Neuronal stem cell (in vitro differentiated cells): Measurements from ENCODE around the gene EXOC3L4.

Experiments
- DNase-seq: peaks from one replicate; pipeline ENCODE4 v3.0.0-alpha.2; 2013; ENCODE audit warnings: low spot score
- H2AFZ ChIP-seq: one replicate; pipeline ENCODE4 v1.6.1; 2013; ENCODE audit warnings: mild to moderate bottlenecking, low read length, inconsistent platforms
- H2AK5ac ChIP-seq: 2 replicates; pipeline ENCODE4 v1.6.1; 2013; ENCODE audit warnings: low read depth, mild to moderate bottlenecking, inconsistent platforms, low read length, moderate library complexity, mixed read lengths
- H2BK120ac ChIP-seq: 2 replicates; pipeline ENCODE4 v1.6.1; 2013; ENCODE audit warnings: low read depth, mild to moderate bottlenecking, inconsistent platforms, low read length, moderate library complexity, mixed read lengths
- H2BK12ac ChIP-seq: one replicate; pipeline ENCODE4 v1.6.1; 2013; ENCODE audit warnings: low read length, inconsistent platforms
- H2BK15ac ChIP-seq: 2 replicates; pipeline ENCODE4 v1.6.1; 2013; ENCODE audit warnings: mild to moderate bottlenecking, low read length, inconsistent platforms, mixed read lengths
- H2BK5ac ChIP-seq: one replicate; pipeline ENCODE4 v1.6.1; 2013; ENCODE audit warnings: inconsistent platforms, mild to moderate bottlenecking, low read length, moderate library complexity
- H3K14ac ChIP-seq: one replicate; pipeline ENCODE4 v1.6.1; 2013; ENCODE audit warnings: low read length, inconsistent platforms
- H3K18ac ChIP-seq: 2 replicates; pipeline ENCODE4 v1.6.1; 2013; ENCODE audit warnings: low read length, inconsistent platforms
- H3K23ac ChIP-seq: 2 replicates; pipeline ENCODE4 v1.6.1; 2013; ENCODE audit warnings: low read depth, mild to moderate bottlenecking, mixed read lengths, low read length, inconsistent platforms; ENCODE audit not compliant: poor library complexity
- H3K27ac ChIP-seq: replicated peaks from 3 replicates; pipeline ENCODE4 v1.5.1; 2013; ENCODE audit warnings: low read length, inconsistent platforms
- H3K27me3 ChIP-seq, 3 experiments: 2 replicates each; pipeline ENCODE4 v1.6.1; 2013; ENCODE audit warnings: low read length in 3 of 3, mild to moderate bottlenecking in 2 of 3, inconsistent platforms in 1 of 3, low read depth in 1 of 3, mixed read lengths in 1 of 3, moderate library complexity in 1 of 3; ENCODE audit not compliant: control insufficient read depth in 3 of 3, insufficient read depth in 3 of 3
- H3K36me3 ChIP-seq, 2 donors: replicated peaks in 1 of 2; 2 replicates each; pipeline ENCODE4 v1.6.1; 2013; ENCODE audit warnings: low read length in 2 of 2; ENCODE audit not compliant: control insufficient read depth in 2 of 2, insufficient read depth in 2 of 2
- H3K4ac ChIP-seq: 2 replicates; pipeline ENCODE4 v1.6.1; 2013; ENCODE audit warnings: inconsistent platforms, mild to moderate bottlenecking, low read length, moderate library complexity
- H3K4me1 ChIP-seq, 2 donors: 1 replicate in 1 of 2; 2 replicates in 1 of 2; pipeline ENCODE4 v1.6.1; 2013; ENCODE audit warnings: low read length in 2 of 2, low read depth in 1 of 2; ENCODE audit not compliant: control insufficient read depth in 2 of 2, insufficient read depth in 1 of 2
- H3K4me2 ChIP-seq: one replicate; pipeline ENCODE4 v1.6.1; 2013; ENCODE audit warnings: mild to moderate bottlenecking, low read length, inconsistent platforms; ENCODE audit not compliant: insufficient read depth, poor library complexity, severe bottlenecking
- H3K4me3 ChIP-seq, 2 donors: 2 replicates each; pipeline ENCODE4 v1.5.1; 2013; ENCODE audit warnings: low read length in 2 of 2, mild to moderate bottlenecking in 2 of 2, inconsistent platforms in 1 of 2, moderate library complexity in 1 of 2
- H3K79me1 ChIP-seq: one replicate; pipeline ENCODE4 v1.6.1; 2013; ENCODE audit warnings: low read depth, mild to moderate bottlenecking, inconsistent platforms, low read length, moderate library complexity
- H3K9ac ChIP-seq: one replicate; pipeline ENCODE4 v1.6.1; 2013; ENCODE audit warnings: mild to moderate bottlenecking, low read depth, low read length, inconsistent platforms; ENCODE audit not compliant: poor library complexity
- H3K9me3 ChIP-seq, 2 donors: replicated peaks in 1 of 2; 2 replicates each; pipeline versions ENCODE3 to v1.6.1; 2013; ENCODE audit warnings: low read length in 2 of 2, mild to moderate bottlenecking in 2 of 2, inconsistent platforms in 1 of 2, low read depth in 1 of 2, mixed read lengths in 1 of 2, moderate library complexity in 1 of 2; ENCODE audit not compliant: control insufficient read depth in 2 of 2, insufficient read depth in 1 of 2
- H4K8ac ChIP-seq: one replicate; pipeline ENCODE4 v1.6.1; 2013; ENCODE audit warnings: low read depth, mild to moderate bottlenecking, inconsistent platforms, low read length, moderate library complexity
- H4K91ac ChIP-seq: one replicate; pipeline ENCODE4 v1.6.1; 2013; ENCODE audit warnings: low read length, low read depth, mild to moderate bottlenecking, inconsistent platforms; ENCODE audit not compliant: poor library complexity
- WGBS, 2 donors: extraction: QIAGEN DNeasy Blood & Tissue Kit; methylation state at CpG; one replicate each; pipeline ENCODE4 v1.1.7; 2013; ENCODE audit warnings: missing lambda C conversion rate in 2 of 2, mixed read lengths in 1 of 2; ENCODE audit not compliant: insufficient read length in 2 of 2, insufficient replicate concordance in 1 of 2; ENCODE audit errors: extremely low coverage in 2 of 2; 5-methylcytosine and 5-hydroxymethylcytosine counted together

The EXOC3L4 gene

DNA sequence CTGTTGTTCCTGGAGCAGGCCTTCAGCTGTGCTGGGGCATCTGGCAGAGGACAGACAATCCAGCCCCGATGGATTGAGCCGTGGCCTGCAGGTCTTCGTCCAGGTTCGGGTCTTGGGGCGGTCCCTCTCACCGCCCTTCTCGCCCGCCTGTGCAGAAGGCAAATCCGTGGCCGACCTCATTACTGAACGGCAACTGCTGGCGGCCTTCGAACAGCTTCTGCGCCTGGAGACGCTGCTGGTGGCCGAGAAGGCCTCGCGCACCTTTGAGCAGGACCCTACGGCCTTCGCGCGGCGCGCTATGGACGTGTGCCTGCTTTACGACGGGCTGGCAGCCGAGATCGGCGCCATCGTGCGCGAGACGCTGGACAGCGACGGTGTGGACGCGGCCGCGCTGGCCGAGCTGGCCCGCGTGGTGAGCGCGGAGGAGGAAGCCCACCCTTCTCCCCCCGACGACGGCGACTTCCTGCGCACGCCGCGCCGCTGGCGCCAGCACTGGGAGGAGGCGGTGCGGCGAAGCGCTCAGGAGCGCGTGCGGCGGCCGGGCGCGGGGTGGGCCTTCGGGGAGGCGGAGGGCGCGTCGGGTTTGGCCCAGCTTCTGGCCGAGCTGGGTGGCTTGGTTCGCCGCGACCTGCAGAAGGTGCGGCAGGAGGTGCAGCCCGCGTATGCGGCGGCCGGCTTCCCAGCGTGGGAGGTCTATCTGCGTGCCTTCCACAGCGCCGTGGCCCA, 7.6 kb downstream of the EXOC3L4 start:
- Histone ChIP-seq H3K36me3 (no peaks in the 10 kb centered on the region), H3K27me3 (peaks cover 6 to 40% (median 40%) of the 10 kb centered on the region in 3 experiments), H3K9ac (peak overlapping the region; percentile 55), H3K4ac (no peak overlapping the region), H3K79me1 (no peaks in the 10 kb centered on the region), H2BK120ac (peak overlapping the region; percentile 4), H3K4me2 (no peak overlapping the region), H2AK5ac (peak overlapping the region; percentile 19), H3K18ac (peak overlapping the region; percentile 58), H3K27ac (no peak overlapping the region), H2BK12ac (peak overlapping the region; percentile 93), H2BK15ac (peak overlapping the region; percentile 67), H3K4me1 (peaks cover 5 to 15% of the 10 kb centered on the region in 2 donors), H3K14ac (no peak overlapping the region), H3K4me3 (peak overlapping the region in 1 of 2 donors; percentile 29), H3K23ac (no peak overlapping the region), H3K9me3 (no peaks in the 10 kb centered on the region), H4K8ac (no peak overlapping the region), H4K91ac (no peak overlapping the region), H2BK5ac (no peak overlapping the region), H2AFZ (no peak overlapping the region)
- no CpG with 5 or more reads among the region's 85 CpGs for WGBS, 2 donors
- DNase-seq, result no peak

- H2BK5ac ChIP-seq, result no peak overlapping the region
- peaks cover 5 to 15% of the 10 kb centered on the region in 2 donors for H3K4me1 ChIP-seq
- peaks cover 6 to 40% (median 36%) of the 10 kb centered on the region in 3 experiments for H3K27me3 ChIP-seq
- H3K4me3 ChIP-seq, result no peak overlapping the region
- peak overlapping the region; percentile 19 for H2AK5ac ChIP-seq
- no CpG with 5 or more reads among the region's 39 CpGs for WGBS, 2 donors
- H2BK15ac ChIP-seq, result no peak overlapping the region
- no peaks in the 10 kb centered on the region for H3K36me3 ChIP-seq
- no peak overlapping the region for H4K91ac ChIP-seq
- H4K8ac ChIP-seq, result no peak overlapping the region
- peak overlapping the region; percentile 55 for H3K9ac ChIP-seq
- no peak overlapping the region for H3K4me2 ChIP-seq
- H3K18ac ChIP-seq, result peak overlapping the region; percentile 58
- no peak overlapping the region for H2BK12ac ChIP-seq
- H3K27ac ChIP-seq, result no peak overlapping the region
- no peak overlapping the region for H2BK120ac ChIP-seq
- H3K4ac ChIP-seq, result no peak overlapping the region
- H3K23ac ChIP-seq, result no peak overlapping the region
- no peak overlapping the region for H3K14ac ChIP-seq
- no peaks in the 10 kb centered on the region for H3K9me3 ChIP-seq
- DNase-seq, result no peak
- H3K79me1 ChIP-seq, result no peaks in the 10 kb centered on the region
- H2AFZ ChIP-seq, result no peak overlapping the region
Measured at GRCh38 chr14:103102689-103103260, 8.2 kb downstream of the EXOC3L4 start.

DNA sequence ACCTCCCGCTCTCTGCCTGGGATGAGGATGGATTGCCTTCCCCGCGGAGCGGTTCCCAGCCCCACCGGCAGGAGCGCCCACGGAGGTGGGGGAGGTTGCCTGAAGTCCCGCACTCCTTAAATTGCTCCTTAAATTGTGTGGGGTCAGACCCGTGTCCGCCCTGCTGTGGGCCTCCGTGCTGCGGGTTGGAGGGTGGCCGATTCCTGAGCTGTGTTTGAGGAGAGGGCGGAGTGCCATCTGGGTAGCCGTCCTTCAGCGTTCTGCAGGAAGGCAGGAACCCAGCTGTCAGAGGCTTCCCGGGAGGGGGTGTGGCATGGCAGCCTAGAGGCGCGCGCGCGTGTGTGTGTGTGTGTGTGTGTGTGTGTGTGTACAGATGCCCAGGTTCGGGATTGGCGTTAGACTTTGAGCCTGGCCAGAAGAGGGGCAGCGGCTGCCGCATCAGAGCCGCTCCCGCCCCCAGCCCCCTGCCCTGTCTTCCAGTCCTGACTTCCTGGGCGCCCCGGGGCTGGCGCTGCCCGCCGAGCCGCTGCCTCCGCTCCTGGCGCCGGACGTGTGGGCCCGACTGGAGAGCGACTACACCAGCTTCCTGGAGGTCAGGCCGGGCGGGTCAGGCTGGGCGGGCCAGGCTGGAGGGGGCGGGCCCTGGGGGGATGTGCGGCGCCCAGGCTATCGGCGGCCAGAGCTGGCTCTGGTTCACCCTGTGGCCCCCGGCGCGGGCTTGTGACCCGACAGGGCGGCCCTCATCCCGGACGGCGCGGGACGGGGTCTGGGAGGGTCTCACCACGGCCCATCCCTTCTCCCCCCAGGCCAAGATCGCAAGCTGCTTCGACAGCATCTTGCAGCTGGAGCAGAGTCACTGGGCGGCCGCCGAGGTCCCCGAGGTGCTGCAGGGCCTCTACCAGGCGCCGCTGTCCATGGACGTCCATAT, 9.2 kb downstream of the EXOC3L4 start:
- H3K9me3 ChIP-seq, result no peaks in the 10 kb centered on the region
- H3K23ac ChIP-seq, result peak overlapping the region; percentile 46
- H2BK12ac ChIP-seq, result no peak overlapping the region
- no peaks in the 10 kb centered on the region for H3K79me1 ChIP-seq
- H3K27me3 ChIP-seq, result peaks cover 6 to 40% (median 33%) of the 10 kb centered on the region in 3 experiments
- no peak overlapping the region for H3K4me3 ChIP-seq
- no peak overlapping the region for H2BK120ac ChIP-seq
- peak overlapping the region; percentile 76 for H3K14ac ChIP-seq
- no peaks in the 10 kb centered on the region for H3K36me3 ChIP-seq
- H3K4me1 ChIP-seq, result peaks cover 5 to 22% of the 10 kb centered on the region in 2 donors
- H3K9ac ChIP-seq, result no peak overlapping the region
- WGBS, 2 donors, result no CpG with 5 or more reads among the region's 68 CpGs
- peak overlapping the region; percentile 27 for H2BK5ac ChIP-seq
- peak overlapping the region; percentile 95 for H2AK5ac ChIP-seq
- H4K91ac ChIP-seq, result no peak overlapping the region
- H4K8ac ChIP-seq, result no peak overlapping the region
- no peak overlapping the region for H2BK15ac ChIP-seq
- no peak overlapping the region for H3K4ac ChIP-seq
- DNase-seq, result no peak
- peak overlapping the region; percentile 5 for H2AFZ ChIP-seq
- peak overlapping the region; percentile 23 for H3K4me2 ChIP-seq
- H3K18ac ChIP-seq, result peak overlapping the region; percentile 74
- no peak overlapping the region for H3K27ac ChIP-seq

DNA sequence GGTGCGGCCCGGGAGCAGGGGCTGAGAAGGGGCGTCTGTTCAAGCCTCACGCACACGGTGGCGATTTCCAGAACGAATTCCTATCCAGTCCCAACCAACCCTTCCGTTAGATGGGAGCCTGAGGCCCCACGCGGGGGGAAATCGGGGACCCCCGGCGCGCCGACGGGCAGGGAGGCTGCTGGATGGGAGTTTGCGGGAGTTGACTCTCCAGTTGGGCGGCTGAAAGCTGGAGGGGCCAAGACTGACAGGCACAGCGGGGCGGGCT, 9.8 kb downstream of the EXOC3L4 start:
- no peak overlapping the region for H3K9ac ChIP-seq
- H3K27ac ChIP-seq, result no peak overlapping the region
- peak overlapping the region; percentile 95 for H2AK5ac ChIP-seq
- no CpG with 5 or more reads among the region's 20 CpGs for WGBS, 2 donors
- H2BK5ac ChIP-seq, result no peak overlapping the region
- no peak overlapping the region for H3K4me3 ChIP-seq
- H3K79me1 ChIP-seq, result no peaks in the 10 kb centered on the region
- peaks cover 6 to 40% (median 33%) of the 10 kb centered on the region in 3 experiments for H3K27me3 ChIP-seq
- peak overlapping the region; percentile 86 for H2BK12ac ChIP-seq
- H3K4me1 ChIP-seq, result peaks cover 2 to 20% of the 10 kb centered on the region in 2 donors
- H3K23ac ChIP-seq, result peak overlapping the region; percentile 22
- peak overlapping the region; percentile 90 for H3K18ac ChIP-seq
- DNase-seq, result no peak
- peak overlapping the region; percentile 69 for H4K91ac ChIP-seq
- H2BK120ac ChIP-seq, result peak overlapping the region; percentile 39
- H3K36me3 ChIP-seq, result no peaks in the 10 kb centered on the region
- no peaks in the 10 kb centered on the region for H3K9me3 ChIP-seq
- H4K8ac ChIP-seq, result no peak overlapping the region
- H2AFZ ChIP-seq, result peak overlapping the region; percentile 5
- no peak overlapping the region for H3K4ac ChIP-seq
- peak overlapping the region; percentile 48 for H3K4me2 ChIP-seq
- peak overlapping the region; percentile 91 for H2BK15ac ChIP-seq
- no peak overlapping the region for H3K14ac ChIP-seq
